ENCODE results near the gene GP9.

GRCh38 chr3:129106320-129106719, 45.7 kb downstream of the GP9 start:
- TF ChIP-seq POLR2A (IDR thresholded peaks at IDR 0.05) (no peak), CTCF (IDR thresholded peaks at IDR 0.05 in 8 of 11, conservative IDR thresholded peaks at IDR 0.05 in 3 of 11) (no peak)

Measured in spleen (tissue), 7 donors.